K562 (cell line): Measurements from ENCODE around the gene PELI2. TPM values are rescaled to one million over a fixed set of nuclear protein-coding genes. Genes with fewer than 3 reads are reported as not detected.
A peak's percentile ranks its signal among the peaks of the same experiment; 100 is the strongest.

Experiments
- BCOR ChIP-seq: fragments of 450-650 bp; IDR thresholded peaks from 2 replicates; pipeline ENCODE4 v1.6.1; 2016
- HNRNPUL1 ChIP-seq: fragments of 200-400 bp; formaldehyde crosslinking; IDR thresholded peaks from 2 replicates; pipeline ENCODE4 v1.6.1; 2017; ENCODE audit warnings: low read length
- JUN ChIP-seq, 2 experiments: sonication (generic) in 1 of 2; formaldehyde crosslinking in 1 of 2; IDR thresholded peaks; 2 replicates each; pipeline versions ENCODE4 v1.6.1 to v1.8.0; 2012 to 2022; ENCODE audit warnings: borderline replicate concordance in 2 of 2, mild to moderate bottlenecking in 2 of 2, improper control_type of control experiment in 1 of 2, low read depth in 1 of 2, low read length in 1 of 2, missing genetic modification reagents in 1 of 2
- KLF13 ChIP-seq: fragments of 450-650 bp; IDR thresholded peaks from 2 replicates; pipeline ENCODE4 v1.6.1; 2016; ENCODE audit warnings: missing genetic modification characterization, low read depth, mild to moderate bottlenecking, missing compliant biosample characterization, moderate library complexity, borderline replicate concordance
- NR2C2 ChIP-seq, 2 experiments: fragments of 200-800 bp in 1 of 2; sonication (Bioruptor generic) in 1 of 2; sonication (generic) in 1 of 2; formaldehyde crosslinking in 1 of 2; IDR thresholded peaks; 2 replicates each; pipeline versions ENCODE4 v1.6.1 to v1.8.0; 2016 to 2022; ENCODE audit warnings: mild to moderate bottlenecking in 1 of 2, missing compliant biosample characterization in 1 of 2, missing genetic modification characterization in 1 of 2, missing genetic modification reagents in 1 of 2
- ZFPM2 ChIP-seq: fragments of 250-450 bp; sonication (Bioruptor Pico); IDR thresholded peaks from 2 replicates; pipeline ENCODE4 v1.5.1; 2022; ENCODE audit warnings: mild to moderate bottlenecking
- ZNF143 ChIP-seq: sonication (generic); formaldehyde crosslinking; IDR thresholded peaks from 2 replicates; pipeline ENCODE4 v1.9.0; 2022; ENCODE audit warnings: mild to moderate bottlenecking, missing genetic modification reagents
- ZNF445 ChIP-seq: fragments of 250-450 bp; sonication (Bioruptor Pico); IDR thresholded peaks from 2 replicates; pipeline ENCODE4 v1.4.0; 2020; ENCODE audit warnings: low read depth, mild to moderate bottlenecking, moderate library complexity
- polyA plus RNA-seq, 8 experiments: library from polyadenylated mRNA; depleted of rRNA in 4 of 8; stranded (reverse) in 5 of 8; unstranded in 3 of 8; fragments of >200 nt; fragmentation: Nextera tagmentation in 2 of 8; fragmentation: Illumina TruSeq in 1 of 8; extraction: Ambion mirVana in 2 of 8; extraction: Trizol in 1 of 8; gene quantifications; 2 replicates each; pipeline versions ENCODE4 v1.2.1 to v1.2.3, GENCODE V29; 2011 to 2014; ENCODE audit warnings: inconsistent platforms in 1 of 8, missing spikeins in 1 of 8
- total RNA-seq, 7 experiments: library from RNA; depleted of rRNA in 6 of 7; stranded (reverse); fragments of >200 nt in 6 of 7; fragmentation: Illumina TruSeq in 2 of 7; extraction: Trizol in 2 of 7; gene quantifications; 2 replicates each; pipeline versions ENCODE4 v1.2.1 to v1.2.3, GENCODE V29; 2011 to 2021; ENCODE audit warnings: low replicate concordance in 1 of 7
- TF ChIP-seq, protein P1 (sequence below): fragments of 250-450 bp; sonication (Bioruptor Pico); IDR thresholded peaks from 2 replicates; pipeline ENCODE4 v1.8.0; 2022; ENCODE audit warnings: inconsistent platforms, mild to moderate bottlenecking, moderate library complexity, borderline replicate concordance
- TF ChIP-seq, protein P2 (sequence below), 2 experiments: IDR thresholded peaks; 2 replicates each; pipeline ENCODE4 v1.6.1; 2012; ENCODE audit warnings: improper control_type of control experiment in 2 of 2, low read depth in 2 of 2, low read length in 2 of 2, borderline replicate concordance in 1 of 2
- TF ChIP-seq, protein P3 (sequence below): fragments of 250-450 bp; sonication (Bioruptor Pico); IDR thresholded peaks from 2 replicates; pipeline ENCODE4 v1.5.0; 2020; ENCODE audit warnings: mild to moderate bottlenecking
- TF ChIP-seq, protein P4 (sequence below): sonication (generic); formaldehyde crosslinking; IDR thresholded peaks from 2 replicates; pipeline ENCODE4 v1.8.0; 2023; ENCODE audit warnings: mild to moderate bottlenecking, missing genetic modification reagents
- TF ChIP-seq, protein P5 (sequence below): sonication (generic); formaldehyde crosslinking; IDR thresholded peaks from 2 replicates; pipeline ENCODE4 v1.9.0; 2022; ENCODE audit warnings: mild to moderate bottlenecking, missing genetic modification reagents
- TF ChIP-seq, protein P6 (sequence below): fragments of 250-450 bp; sonication (Bioruptor Pico); IDR thresholded peaks from 2 replicates; pipeline ENCODE4 v1.8.0; 2022; ENCODE audit warnings: moderate library complexity, mild to moderate bottlenecking, inconsistent platforms

PELI2 gene
- total and polyA plus RNA-seq, 9 of the 15 experiments (the other 6 are each of a cell fraction or from before 2014, with no cell fraction given): 0.20 to 1.5 (median 0.44) TPM

DNA sequence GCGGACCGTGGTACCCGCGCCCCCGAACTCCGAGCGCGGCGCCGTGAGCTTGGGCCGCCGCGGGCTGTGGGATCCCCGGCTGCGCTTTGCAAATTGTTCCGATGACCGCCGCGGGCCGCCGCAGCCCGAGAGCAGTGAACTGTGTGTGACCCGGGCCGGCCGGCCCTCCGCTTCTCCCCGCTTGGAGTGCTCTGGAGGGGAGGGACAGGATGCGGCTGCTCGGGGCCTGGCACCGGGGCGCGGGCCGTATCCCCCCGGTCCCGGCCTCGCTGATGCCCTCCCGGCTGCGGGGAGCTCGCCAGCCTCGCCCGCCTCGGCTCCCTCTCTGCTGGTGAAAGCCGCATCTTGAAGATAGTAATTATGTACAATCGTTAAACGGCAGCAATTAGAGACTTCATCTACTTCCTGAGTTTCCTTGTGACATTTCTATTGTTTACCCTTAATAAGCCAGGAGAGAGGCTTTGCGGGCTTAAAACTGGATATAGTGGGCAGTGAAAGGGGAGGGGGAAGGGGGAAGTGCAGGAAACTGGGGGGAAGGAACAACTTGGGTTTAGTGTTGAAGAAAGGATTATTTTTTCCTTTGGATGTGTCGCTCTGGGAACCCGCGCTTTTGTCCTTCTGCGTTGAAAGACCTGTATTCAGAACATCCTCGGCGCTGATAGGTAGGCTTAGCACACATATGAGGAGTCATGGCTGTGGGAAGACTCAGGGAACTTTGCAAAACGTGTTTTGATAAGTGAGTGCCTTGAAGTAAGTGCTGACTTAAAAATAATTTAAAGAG lies 1.2 kb downstream of the PELI2 start (continued):
- TF ChIP-seq ZNF445 (CRISPR knock-in tag) (no peak), HNRNPUL1 (no peak), ZNF143 (CRISPR knock-in tag) (no peak), KLF13 (tag) (no peak), NR2C2 (CRISPR knock-in tag; IDR thresholded peaks at IDR 0.05) (no peak), NR2C2 (tag; IDR thresholded peaks at IDR 0.05) (peak; percentile 25; the same call in 1 of the 2 replicates), BCOR (no peak), ZFPM2 (CRISPR knock-in tag) (no peak), JUN (IDR thresholded peaks at IDR 0.05; ENCODE audit: borderline replicate concordance, low read depth, low read length) (no peak), JUN (CRISPR knock-in tag; IDR thresholded peaks at IDR 0.05; ENCODE audit: borderline replicate concordance) (no peak)
- TF ChIP-seq, protein P1, sequence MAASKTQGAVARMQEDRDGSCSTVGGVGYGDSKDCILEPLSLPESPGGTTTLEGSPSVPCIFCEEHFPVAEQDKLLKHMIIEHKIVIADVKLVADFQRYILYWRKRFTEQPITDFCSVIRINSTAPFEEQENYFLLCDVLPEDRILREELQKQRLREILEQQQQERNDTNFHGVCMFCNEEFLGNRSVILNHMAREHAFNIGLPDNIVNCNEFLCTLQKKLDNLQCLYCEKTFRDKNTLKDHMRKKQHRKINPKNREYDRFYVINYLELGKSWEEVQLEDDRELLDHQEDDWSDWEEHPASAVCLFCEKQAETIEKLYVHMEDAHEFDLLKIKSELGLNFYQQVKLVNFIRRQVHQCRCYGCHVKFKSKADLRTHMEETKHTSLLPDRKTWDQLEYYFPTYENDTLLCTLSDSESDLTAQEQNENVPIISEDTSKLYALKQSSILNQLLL (CRISPR knock-in tag): no peak
- TF ChIP-seq, protein P2, sequence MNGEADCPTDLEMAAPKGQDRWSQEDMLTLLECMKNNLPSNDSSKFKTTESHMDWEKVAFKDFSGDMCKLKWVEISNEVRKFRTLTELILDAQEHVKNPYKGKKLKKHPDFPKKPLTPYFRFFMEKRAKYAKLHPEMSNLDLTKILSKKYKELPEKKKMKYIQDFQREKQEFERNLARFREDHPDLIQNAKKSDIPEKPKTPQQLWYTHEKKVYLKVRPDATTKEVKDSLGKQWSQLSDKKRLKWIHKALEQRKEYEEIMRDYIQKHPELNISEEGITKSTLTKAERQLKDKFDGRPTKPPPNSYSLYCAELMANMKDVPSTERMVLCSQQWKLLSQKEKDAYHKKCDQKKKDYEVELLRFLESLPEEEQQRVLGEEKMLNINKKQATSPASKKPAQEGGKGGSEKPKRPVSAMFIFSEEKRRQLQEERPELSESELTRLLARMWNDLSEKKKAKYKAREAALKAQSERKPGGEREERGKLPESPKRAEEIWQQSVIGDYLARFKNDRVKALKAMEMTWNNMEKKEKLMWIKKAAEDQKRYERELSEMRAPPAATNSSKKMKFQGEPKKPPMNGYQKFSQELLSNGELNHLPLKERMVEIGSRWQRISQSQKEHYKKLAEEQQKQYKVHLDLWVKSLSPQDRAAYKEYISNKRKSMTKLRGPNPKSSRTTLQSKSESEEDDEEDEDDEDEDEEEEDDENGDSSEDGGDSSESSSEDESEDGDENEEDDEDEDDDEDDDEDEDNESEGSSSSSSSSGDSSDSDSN (IDR thresholded peaks at IDR 0.05; ENCODE audit: borderline replicate concordance in 1 of 2, low read depth in 2 of 2, low read length in 2 of 2): 0 out of 4 replicates have a peak, but pooled peaks of 1 of the 2 experiments have one; percentile 16
- TF ChIP-seq, protein P3, sequence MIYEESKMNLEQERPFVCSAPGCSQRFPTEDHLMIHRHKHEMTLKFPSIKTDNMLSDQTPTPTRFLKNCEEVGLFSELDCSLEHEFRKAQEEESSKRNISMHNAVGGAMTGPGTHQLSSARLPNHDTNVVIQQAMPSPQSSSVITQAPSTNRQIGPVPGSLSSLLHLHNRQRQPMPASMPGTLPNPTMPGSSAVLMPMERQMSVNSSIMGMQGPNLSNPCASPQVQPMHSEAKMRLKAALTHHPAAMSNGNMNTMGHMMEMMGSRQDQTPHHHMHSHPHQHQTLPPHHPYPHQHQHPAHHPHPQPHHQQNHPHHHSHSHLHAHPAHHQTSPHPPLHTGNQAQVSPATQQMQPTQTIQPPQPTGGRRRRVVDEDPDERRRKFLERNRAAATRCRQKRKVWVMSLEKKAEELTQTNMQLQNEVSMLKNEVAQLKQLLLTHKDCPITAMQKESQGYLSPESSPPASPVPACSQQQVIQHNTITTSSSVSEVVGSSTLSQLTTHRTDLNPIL: no peak
- TF ChIP-seq, protein P4, sequence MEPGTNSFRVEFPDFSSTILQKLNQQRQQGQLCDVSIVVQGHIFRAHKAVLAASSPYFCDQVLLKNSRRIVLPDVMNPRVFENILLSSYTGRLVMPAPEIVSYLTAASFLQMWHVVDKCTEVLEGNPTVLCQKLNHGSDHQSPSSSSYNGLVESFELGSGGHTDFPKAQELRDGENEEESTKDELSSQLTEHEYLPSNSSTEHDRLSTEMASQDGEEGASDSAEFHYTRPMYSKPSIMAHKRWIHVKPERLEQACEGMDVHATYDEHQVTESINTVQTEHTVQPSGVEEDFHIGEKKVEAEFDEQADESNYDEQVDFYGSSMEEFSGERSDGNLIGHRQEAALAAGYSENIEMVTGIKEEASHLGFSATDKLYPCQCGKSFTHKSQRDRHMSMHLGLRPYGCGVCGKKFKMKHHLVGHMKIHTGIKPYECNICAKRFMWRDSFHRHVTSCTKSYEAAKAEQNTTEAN (CRISPR knock-in tag): no peak
- TF ChIP-seq, protein P5, sequence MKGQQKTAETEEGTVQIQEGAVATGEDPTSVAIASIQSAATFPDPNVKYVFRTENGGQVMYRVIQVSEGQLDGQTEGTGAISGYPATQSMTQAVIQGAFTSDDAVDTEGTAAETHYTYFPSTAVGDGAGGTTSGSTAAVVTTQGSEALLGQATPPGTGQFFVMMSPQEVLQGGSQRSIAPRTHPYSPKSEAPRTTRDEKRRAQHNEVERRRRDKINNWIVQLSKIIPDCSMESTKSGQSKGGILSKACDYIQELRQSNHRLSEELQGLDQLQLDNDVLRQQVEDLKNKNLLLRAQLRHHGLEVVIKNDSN (CRISPR knock-in tag): no peak
- TF ChIP-seq, protein P6, sequence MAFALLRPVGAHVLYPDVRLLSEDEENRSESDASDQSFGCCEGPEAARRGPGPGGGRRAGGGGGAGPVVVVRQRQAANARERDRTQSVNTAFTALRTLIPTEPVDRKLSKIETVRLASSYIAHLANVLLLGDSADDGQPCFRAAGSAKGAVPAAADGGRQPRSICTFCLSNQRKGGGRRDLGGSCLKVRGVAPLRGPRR (CRISPR knock-in tag): no peak
- TF ChIP-seq, all 486 proteins: peak for 5
